ENCODE measurements around the gene EYA2. TPM values are rescaled to one million over a fixed set of nuclear protein-coding genes. Genes with fewer than 3 reads are reported as not detected.

EYA2 gene
- total RNA-seq, 4 donors from 2014 or later: 9.7 to 22.1 (median 14.3) TPM

- DNase-seq: no peak
- intact Hi-C loops (cut with DNase I): no loop called here
- Histone ChIP-seq H3K36me3 (peaks cover 8 to 99% (median 41%) of the 10 kb centered on the region in 3 donors), H3K4me1 (no peaks in the 10 kb centered on the region), H3K4me3 (no peak overlapping the region), H3K27me3 (no peaks in the 10 kb centered on the region), H3K9me3 (no peaks in the 10 kb centered on the region), H3K27ac (no peak overlapping the region)
- 85 to 86% methylated on average over 9 of the region's 9 CpGs for WGBS, 2 donors
- no peak for TF ChIP-seq POLR2A (IDR thresholded peaks at IDR 0.05)
- TF ChIP-seq CTCF (IDR thresholded peaks at IDR 0.05): no peak
Observed at GRCh38 chr20:47212606-47213207, 318.1 kb downstream of the EYA2 start.

GRCh38 chr20:47213966-47214365, 319.3 kb downstream of the EYA2 start:
- H3K27ac ChIP-seq: no peak overlapping the region
- TF ChIP-seq CTCF (IDR thresholded peaks at IDR 0.05) (no peak), POLR2A (IDR thresholded peaks at IDR 0.05) (no peak)

GRCh38 chr20:47215653-47216397, 321.2 kb downstream of the EYA2 start:
- no peak overlapping the region for H3K4me3 ChIP-seq
- TF ChIP-seq CTCF (IDR thresholded peaks at IDR 0.05) (no peak), POLR2A (IDR thresholded peaks at IDR 0.05) (no peak)
- no peak for DNase-seq
- no peaks in the 10 kb centered on the region for H3K4me1 ChIP-seq
- no peak overlapping the region for H3K27ac ChIP-seq
- peaks cover 20 to 100% (median 22%) of the 10 kb centered on the region in 3 donors for H3K36me3 ChIP-seq
- no peaks in the 10 kb centered on the region for H3K9me3 ChIP-seq
- WGBS, 2 donors: 87 to 89% methylated on average over 10 of the region's 10 CpGs
- no peaks in the 10 kb centered on the region for H3K27me3 ChIP-seq
- intact Hi-C loops (cut with DNase I): no loop called here

More at GRCh38 chr20:47213966-47214365, 319.3 kb downstream of the EYA2 start:
- Histone ChIP-seq H3K4me3 (no peak overlapping the region), H3K27me3 (no peaks in the 10 kb centered on the region), H3K9me3 (no peaks in the 10 kb centered on the region), H3K36me3 (peaks cover 8 to 100% (median 32%) of the 10 kb centered on the region in 3 donors), H3K4me1 (no peaks in the 10 kb centered on the region)
- intact Hi-C loops (cut with DNase I): no loop called here
- DNase-seq: no peak
- 94 to 96% methylated on average over 9 of the region's 9 CpGs for WGBS, 2 donors

GRCh38 chr20:47216819-47217410, 322.3 kb downstream of the EYA2 start:
- no peak for TF ChIP-seq CTCF (IDR thresholded peaks at IDR 0.05)
- TF ChIP-seq POLR2A (IDR thresholded peaks at IDR 0.05): no peak
- intact Hi-C loops (cut with DNase I): no loop called here
- Histone ChIP-seq H3K9me3 (no peaks in the 10 kb centered on the region), H3K4me3 (no peak overlapping the region), H3K4me1 (no peaks in the 10 kb centered on the region), H3K36me3 (peaks cover 18 to 100% (median 25%) of the 10 kb centered on the region in 3 donors), H3K27me3 (no peaks in the 10 kb centered on the region), H3K27ac (no peak overlapping the region)
- no peak for DNase-seq
- 92 to 97% methylated on average over 7 of the region's 7 CpGs for WGBS, 2 donors
